Hypothalamus (tissue), 51 donors: Measurements from ENCODE around the gene IL19.
"Not testable (repeated sequence)": the region's sequence is repeated elsewhere in the genome, so short reads cannot be mapped to it uniquely, and the experiment has no call there.

Experiments
- DNase-seq, 51 donors: peaks; one replicate each; lab custom pipeline; 2025; lab: John Stamatoyannopoulos, UW

The IL19 gene

DNA sequence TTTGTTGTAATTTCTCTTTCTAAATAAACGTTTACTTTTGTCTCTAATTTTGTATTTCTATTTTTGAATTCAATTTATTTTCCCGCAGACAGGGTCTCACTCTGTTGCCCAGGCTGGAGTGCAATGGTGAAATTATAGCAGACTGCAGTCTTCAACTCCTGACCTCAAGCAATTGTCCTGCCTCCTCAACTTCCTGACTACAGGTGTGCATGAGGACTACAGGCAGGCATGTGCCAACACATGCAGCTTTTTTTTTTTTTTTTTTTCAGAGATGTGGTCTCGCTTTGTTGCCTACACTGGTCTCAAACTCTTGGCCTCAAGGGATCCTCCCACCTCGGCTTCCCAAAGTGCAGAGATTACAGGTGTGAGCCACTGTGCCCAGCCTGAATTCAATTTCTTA is 58.2 kb downstream of the IL19 start:
- DNase-seq = no peak

DNA sequence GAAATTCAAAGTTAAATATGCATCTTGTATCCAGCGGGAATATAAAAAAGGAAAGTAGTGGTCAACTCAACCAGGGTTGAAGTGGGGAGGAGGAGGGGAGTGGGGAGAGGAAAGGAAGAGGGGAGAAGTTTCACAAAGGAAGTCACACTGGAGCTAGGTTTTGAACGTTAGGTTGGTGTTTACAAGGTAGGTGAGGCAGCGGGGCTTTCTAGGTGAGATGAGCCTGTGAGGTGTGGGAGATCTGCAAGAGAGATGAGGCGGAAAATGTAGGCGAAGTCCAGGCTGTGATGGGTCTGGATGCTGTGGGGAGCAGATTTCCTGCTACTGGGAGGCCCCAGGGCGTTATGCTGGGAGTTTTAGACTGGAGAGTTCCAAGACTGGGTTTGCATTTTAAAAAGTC is 58.7 kb downstream of the IL19 start:
- no peak for DNase-seq

DNA sequence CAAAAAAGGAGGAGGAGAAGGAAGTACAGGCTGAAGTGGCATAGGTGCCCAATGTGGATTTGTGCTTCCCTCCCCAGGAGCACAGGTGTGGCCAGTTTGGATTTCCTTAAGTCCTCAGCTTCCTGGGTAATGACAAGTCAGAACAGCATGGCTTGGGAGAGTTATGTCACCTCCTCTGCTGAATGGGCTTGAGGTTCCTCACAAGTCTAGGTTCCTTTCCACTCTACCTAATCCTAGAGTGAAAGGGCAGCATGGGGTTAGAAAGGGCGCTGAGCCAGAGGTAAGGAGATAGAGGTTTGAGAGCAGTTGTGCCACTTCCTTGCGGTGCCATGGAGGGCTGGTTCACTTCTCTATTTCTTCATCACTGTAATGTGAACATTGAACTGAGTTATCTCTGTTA is 59.3 kb downstream of the IL19 start:
- no peak for DNase-seq

DNA sequence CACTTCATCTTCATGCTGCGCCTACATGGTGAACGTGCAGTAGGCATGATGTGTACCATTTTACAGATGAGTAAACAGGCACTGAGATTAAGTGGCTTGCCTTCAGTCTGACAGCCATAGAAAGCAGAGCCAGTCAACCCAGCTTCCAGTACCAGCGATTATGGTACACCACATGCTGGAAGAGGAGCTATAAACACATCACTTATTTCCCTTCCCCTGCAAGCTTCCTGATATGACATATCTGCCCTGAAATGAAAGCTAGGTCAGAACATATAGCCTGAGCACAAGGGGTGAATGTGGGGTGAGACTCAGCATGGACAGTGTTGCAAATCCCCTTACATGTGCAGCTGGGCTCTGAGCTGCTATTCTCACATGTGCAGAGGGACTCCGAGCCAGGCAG is 61.1 kb downstream of the IL19 start:
- no peak for DNase-seq

DNA sequence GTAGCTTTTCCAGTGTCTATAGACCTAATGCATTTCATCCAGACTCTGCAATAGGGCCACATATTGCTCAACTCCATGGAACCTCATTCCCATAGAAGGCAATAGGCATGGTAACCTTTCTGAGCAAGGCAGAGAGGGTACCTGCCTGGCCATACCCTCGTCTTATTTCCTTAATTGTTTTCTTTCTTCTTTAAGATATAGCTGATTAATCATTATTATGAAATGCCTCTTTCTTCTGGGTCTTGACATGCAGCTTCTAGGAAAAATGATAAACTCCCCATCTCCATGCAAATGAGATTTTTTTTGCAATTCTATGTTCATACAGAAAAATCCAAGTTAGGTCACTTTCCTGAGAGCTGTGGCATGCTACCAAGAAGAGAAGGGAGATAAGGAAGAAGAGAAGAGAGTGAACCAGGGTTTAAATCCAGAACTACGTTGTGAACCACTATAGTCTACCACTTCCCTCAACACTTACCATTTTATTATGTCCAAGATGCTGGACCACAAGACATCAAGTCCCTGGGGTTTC is 61.8 kb downstream of the IL19 start:
- no peak for DNase-seq

DNA sequence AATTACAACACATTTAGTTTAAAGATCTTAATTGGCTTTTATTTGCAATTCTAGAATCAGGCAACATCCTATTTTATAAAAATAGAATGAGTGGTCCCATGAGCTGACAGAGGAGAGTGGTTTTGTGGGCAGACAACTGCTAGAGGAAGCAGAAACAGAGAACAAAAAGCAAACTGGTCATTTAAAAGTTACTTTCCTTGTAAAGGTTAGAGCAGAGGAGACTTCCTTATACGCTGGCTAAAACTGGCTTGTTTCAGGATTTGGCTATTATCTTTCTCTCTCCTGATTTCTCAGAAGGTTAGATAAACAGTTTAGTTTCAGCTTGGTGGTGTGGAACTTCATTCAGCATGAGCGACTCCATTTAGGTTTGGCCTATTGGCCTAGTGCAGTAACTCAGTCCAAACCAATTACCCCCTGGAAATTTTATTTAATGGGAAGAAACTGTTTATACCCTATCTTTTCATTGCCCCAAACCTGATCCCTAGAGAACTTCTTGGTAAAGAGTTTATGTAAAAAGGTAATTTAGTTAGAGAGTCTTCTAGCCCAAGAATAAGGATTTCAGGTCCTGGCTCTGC is 62.6 kb downstream of the IL19 start:
- peak in 1 of 51 donors; percentile 4 for DNase-seq

DNA sequence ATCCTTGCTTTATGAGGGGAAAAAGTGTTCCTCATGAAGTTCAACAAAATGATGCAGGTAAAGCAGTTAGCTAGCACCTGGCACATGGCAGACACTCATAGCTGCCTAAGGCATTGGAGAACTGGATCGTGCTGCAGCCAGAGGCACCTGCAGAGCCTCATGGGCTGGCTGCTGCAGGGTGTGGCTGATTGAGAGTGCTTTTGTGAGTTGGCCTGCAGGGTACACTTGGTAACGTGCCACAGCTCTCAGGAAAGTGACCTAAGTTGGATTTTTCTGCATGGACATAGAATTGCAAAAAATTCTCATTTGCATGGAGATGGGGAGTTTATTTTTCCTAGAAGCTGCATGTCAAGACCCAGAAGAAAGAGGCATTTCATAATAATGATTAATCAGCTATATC is 63.2 kb downstream of the IL19 start:
- DNase-seq = no peak

DNA sequence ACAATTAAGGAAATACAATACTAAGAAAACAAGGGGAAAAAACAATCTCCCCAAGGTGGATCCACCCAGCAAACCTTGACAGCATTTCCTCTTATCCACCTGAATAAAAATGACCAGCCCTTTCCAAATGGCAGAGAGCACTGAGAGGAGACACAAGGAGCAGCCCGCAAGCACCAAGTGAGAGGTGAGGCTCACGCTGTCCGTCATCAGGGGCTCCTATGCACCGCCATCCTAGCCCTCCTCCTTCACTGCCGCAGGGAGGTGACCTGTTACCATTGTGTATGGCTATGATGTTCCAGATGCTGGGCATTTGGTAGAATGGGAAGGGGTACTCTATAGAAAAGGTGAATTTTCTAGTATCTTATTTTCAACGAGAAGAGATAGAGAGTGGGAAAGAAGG is 63.6 kb downstream of the IL19 start:
- DNase-seq = no peak

DNA sequence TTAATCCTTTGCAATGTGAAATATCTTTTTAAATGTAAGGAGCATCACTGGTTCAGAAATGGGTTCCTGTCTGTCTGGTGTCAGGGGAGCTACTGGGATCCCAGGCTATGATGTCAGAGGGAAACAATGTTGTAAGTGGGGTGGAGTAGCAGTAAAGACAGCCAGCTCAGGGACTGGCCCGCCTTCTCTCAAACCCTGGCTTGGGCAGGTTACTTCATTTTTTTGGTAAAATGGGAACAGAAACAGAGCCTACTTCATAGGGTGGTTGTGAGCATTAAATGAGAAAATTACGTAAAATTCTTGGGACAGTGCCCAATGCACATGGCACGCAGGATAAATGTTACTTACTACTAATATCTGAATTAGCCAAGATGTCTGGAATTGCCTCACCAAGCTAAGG is 64.1 kb downstream of the IL19 start:
- DNase-seq = peak in 1 of 51 donors; percentile 7

DNA sequence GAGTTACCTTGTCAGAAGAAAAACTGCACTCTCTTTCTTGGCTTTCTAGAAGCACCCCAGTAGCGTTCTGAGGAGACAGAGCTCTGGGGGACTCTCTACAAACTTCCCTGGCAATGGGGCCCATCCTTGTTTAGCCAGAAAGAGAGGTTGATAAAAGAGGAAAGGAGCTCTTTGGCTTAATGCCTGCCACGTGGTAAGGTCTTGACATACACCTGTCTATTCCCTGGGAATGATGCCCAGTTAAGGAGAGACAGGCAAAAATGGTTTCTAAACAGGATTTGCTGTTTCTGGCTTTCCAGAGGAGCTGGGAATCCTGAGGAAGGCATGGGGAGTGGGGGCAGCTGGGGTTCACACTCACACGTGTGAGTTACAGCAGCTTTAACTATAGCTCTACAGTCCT is 64.6 kb downstream of the IL19 start:
- DNase-seq = no peak

DNA sequence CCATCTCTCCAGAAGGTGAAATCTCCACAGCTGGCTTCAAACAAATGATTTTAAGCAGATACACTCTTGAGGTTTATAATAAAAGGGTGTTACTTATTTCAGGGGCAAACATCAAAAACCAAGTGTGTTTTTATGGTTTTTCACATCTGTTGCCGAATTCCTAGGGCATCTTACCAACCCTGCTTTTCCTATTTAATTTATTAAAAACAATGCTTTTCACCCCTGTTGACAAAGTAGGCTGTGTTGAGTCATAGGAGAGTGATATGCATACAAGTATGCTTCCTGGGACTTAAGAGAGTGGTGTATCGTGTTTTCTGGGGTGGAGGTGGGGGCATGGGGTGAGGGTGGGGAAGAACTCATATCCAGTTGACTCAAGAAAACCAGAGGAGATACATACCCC is 65.5 kb downstream of the IL19 start:
- DNase-seq = no peak

DNA sequence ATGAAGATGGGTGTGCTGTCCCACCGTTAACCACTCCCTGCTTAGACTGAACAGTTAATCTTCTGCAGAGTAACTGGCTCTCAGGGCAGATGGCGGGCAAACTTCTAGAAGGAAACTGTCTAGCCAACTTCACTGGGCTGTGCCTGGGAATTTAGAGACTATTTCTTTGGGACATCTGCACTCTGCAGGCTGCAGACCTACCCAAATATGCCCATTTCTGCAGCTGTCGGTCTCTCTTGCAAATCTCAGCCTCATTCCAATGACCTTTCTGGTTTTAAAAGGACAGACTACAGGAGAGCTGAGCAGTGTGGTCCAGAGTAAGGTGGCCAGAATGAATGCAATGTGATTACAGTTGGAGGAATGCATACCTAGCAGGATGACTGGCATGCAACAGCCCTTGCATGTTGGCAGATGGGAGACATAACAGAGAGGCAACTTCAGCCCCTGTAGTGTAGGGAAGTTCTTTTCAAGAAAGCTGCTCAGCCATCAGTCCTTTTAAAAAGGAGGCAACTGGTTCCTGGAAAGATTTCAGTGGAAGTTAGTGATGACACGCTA is 68.5 kb downstream of the IL19 start:
- no peak for DNase-seq

DNA sequence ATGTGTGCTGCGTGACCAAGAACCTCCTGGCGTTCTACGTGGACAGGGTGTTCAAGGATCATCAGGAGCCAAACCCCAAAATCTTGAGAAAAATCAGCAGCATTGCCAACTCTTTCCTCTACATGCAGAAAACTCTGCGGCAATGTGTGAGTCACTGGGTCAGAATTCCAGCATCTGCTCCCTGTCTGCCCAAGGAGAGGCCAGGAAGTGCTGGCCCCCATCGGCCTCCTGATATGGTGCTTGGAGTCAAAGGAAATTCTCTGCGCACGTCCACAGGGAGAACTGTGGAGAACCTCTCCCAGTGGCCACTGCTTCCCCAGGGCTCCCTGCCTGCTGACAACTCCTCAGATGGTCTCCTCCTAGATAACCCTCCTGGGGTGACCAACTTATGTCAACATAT is 69.3 kb downstream of the IL19 start:
- DNase-seq = no peak

DNA sequence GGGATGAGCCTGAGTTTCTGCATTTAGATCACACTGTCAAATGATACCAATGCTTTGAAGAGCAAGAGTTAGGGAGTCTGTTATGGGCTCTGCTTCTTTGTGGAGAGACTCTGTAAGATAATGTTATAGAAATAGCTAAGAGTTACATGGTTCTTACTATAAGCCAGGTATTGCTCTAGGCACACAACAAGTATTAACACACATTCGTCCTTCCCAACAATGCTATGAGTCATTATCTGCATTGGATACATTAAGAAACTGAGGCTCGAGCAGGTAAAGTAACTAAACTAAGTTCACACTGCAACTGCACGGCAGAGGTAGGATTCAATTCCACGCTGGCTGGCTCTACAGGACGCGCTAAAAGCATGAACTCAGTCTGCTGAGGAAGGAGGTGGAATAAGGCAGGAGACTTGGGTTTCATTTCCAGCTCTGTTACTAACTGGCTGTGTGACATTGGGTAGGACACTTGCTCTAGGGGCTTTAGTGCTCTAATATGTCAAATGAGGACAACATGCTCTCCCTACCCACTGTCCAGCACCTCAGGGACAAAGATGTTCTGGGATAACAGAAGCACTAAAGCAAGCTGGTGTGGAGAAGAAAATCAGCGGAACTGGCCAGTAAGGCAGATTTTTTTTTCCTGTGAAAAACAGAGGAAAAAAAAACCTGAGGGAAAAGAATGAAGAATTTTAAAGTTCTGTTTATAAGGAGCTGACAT is 71.2 kb downstream of the IL19 start:
- DNase-seq = no peak

DNA sequence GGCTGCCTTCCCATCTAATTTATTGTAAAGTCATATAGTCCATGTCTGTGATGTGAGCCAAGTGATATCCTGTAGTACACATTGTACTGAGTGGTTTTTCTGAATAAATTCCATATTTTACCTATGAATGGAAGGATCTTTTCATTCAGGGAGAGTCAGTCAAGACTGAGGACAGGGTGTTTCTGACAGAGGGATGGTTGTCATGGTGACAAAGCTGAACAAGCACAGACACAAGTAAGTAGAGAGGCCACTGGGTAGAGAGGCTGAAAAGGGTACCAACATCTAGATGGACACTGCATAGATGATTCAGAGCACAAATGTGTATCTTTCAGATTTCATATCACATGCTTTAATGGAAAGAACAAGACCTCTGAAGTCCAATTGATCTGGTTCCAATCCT is 72.3 kb downstream of the IL19 start:
- no peak for DNase-seq

DNA sequence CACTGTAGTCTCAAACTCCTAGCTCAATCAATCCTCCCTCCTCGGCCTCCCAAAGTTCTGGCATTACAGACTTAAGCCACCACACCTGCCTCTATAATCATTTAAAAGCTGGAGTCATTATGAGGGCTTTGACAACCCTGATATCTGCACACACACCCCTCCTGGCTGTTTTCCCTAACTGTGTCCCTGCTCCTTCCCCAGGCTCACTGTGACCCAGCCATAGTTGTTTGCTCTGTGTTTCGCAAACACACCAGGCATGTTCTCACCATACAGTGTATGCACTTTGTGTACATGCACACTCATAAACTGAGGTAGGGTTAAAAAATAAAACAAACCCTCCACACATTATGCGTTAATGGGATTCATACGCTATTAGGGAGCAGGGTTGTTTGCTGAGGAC is 73.1 kb downstream of the IL19 start:
- no peak for DNase-seq

DNA sequence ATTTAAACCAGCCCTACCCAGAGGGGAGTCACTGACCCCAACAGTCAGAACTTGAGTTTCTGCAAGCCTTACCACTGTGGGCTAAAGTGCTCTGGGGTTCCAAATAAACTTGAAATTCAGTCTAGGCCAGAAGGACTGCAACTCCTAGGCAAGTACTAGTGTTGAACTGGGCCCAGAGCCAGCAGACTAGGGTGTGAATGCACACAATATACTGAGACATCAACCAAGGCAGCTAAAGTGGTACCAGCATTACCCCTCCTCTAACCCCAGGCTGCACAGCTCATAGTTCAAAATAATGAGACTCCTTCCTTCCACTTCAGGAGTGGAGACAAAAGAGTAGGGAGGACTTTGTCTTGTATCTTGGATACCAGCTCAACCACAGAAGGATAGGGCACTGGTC is 75.9 kb downstream of the IL19 start:
- no peak for DNase-seq

DNA sequence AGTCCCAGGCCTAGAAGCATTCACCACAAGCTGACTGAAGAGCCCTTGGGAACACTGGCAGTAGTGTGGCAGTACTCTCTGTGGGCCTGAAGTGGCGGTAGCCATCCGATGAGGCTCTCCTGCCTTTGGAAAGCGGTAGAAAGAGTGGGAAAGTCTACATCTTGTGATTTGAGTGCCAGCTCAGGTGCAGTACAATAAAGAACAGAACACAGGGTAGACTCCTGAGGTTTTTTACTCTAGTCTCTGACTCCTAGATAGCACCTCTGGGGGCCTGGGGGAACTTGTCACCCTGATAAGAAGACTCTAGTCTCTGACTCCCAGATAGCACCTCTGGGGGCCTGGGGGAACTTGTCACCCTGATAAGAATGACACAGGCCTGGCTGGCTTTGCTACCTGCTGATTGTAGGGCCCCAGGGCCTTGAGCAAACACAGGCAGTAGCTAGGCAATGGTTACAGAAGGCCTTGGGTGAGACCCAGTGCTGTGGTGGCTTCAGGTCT is 76.8 kb downstream of the IL19 start:
- no peak for DNase-seq

DNA sequence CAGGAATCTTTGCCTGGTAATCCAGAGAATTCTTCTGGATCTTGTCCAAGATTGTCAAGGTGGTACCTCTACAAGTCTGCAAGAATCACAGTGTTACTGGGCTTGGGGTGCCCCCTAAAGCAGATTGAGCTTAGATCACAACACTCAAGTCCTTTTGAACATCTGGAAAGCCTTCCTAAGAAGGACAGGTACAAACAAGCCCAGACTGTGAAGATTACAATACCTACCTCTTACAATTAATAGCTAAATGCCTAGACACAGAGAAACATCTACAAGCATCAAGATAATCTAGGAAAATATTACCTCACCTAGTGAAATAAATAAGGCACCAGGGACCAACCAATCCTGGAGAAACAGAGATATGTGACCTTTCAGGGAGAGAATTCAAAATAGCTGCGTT is 77.4 kb downstream of the IL19 start:
- DNase-seq = no peak

DNA sequence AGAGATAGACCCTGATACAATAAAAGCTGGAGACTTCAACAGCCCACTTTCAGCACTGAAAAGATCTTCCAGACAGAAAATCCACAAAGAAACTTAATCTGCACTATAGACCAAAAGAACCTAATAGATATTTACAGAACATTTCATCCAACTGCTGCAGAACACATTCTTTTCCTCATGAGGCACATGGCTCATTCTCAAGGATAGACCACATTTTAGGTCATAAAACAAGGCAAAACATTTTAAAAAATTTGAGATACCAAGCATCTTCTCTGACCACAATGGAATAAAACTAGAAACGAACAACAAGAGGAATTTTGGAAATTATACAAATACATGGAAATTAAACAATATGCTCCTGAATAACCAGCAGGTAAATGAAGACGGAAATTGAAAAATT is 79.8 kb downstream of the IL19 start:
- no peak for DNase-seq

DNA sequence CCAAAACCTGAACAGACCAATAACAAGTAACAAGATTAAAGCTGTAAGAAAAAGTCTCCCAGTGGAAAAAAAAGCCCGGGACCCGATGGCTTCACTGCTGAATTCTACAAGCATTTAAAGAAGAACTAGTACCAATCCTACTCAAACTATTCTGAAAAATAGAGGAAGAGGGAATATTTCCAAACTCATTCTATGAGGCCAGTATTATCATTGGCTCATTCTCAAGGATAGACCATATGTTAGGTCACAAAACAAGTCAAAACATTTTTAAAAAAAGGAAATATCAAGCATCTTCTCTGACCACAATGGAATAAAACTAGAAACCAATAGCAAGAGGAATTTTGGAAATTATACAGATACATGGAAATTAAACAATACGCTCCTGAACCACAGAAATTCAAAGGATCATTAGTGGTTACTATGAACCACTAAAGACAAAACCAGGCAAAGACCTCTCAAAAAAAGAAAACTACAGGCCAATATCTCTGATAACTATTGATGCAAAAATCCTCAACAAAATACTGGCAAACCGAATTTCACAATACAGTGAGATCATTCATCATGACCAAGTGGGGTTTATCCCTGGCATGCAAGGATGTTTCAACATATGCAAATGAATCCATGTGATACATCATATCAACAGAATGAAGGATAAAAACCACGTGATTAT is 80.9 kb downstream of the IL19 start:
- no peak for DNase-seq

DNA sequence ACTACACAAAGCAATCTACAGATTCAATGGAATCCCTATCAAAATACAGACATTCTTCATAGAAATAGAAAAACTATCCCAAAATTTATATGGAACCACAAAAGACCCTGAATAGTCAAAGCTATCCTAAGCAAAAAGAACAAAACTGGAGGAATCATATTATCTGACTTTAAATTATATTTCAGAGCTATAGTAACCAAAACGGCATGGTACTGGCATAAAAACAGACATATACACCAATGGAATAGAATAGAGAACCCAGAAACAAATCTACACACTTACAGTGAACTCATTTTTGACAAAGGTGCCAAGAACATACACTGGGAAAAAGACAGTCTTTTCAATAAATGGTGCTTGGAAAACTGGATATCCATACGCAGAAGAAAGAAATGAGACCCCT is 82.1 kb downstream of the IL19 start:
- not testable (repeated sequence) for DNase-seq
